Fibroblast of the conjunctiva (primary cell): Measurements from ENCODE around the gene TRIM3.

Experiments
- DNase-seq: peaks from one replicate; pipeline ENCODE4 v3.0.0-alpha.2; 2010; ENCODE audit warnings: low read depth

TRIM3 gene

GRCh38 chr11:6401464-6401863 is 72.3 kb downstream of the TRIM3 start:
- no peak for DNase-seq

- DNase-seq, result no peak
These were observed 73.1 kb downstream of the TRIM3 start for GRCh38 chr11:6400431-6401345.
